Loucy (cell line): Measurements from ENCODE around the gene DTNB.

Source experiments
- H2AFZ ChIP-seq: fragments of 200-600 bp; sonication (generic); 2 replicates; pipeline ENCODE4 v1.6.0; 2016; ENCODE audit warnings: antibody characterized with exemption, mild to moderate bottlenecking, low read length, moderate library complexity
- H3F3A ChIP-seq: fragments of 200-600 bp; 2 replicates; pipeline ENCODE4 v1.6.0; 2016; ENCODE audit warnings: antibody characterized with exemption, low read depth, mild to moderate bottlenecking
- H3K27me3 ChIP-seq: fragments of 200-600 bp; sonication (generic); 2 replicates; pipeline ENCODE4 v1.6.1; 2014; ENCODE audit warnings: low read length, mild to moderate bottlenecking; ENCODE audit not compliant: insufficient read depth, poor library complexity, severe bottlenecking
- H3K36me3 ChIP-seq: fragments of 200-600 bp; sonication (generic); 2 replicates; pipeline ENCODE4 v1.6.1; 2016; ENCODE audit warnings: low read length; ENCODE audit not compliant: insufficient read depth
- H3K4me1 ChIP-seq: fragments of 200-600 bp; sonication (generic); 2 replicates; pipeline ENCODE4 v1.5.1; 2014; ENCODE audit warnings: low read length, mild to moderate bottlenecking; ENCODE audit not compliant: insufficient read depth, poor library complexity, severe bottlenecking
- H3K4me2 ChIP-seq: fragments of 200-600 bp; sonication (generic); 2 replicates; pipeline ENCODE4 v1.6.0; 2014; ENCODE audit warnings: antibody characterized with exemption, low read length, low read depth, mild to moderate bottlenecking; ENCODE audit not compliant: poor library complexity, severe bottlenecking
- H3K4me3 ChIP-seq: fragments of 200-600 bp; sonication (generic); 2 replicates; pipeline ENCODE4 v1.5.1; 2014; ENCODE audit warnings: low read length, mild to moderate bottlenecking, mixed read lengths; ENCODE audit not compliant: poor library complexity, severe bottlenecking
- H3K79me2 ChIP-seq: fragments of 200-600 bp; sonication (generic); 2 replicates; pipeline ENCODE4 v1.6.1; 2014; ENCODE audit warnings: low read length; ENCODE audit not compliant: insufficient read depth
- H3K9ac ChIP-seq: fragments of 200-600 bp; sonication (generic); 2 replicates; pipeline ENCODE4 v1.6.0; 2014; ENCODE audit warnings: mild to moderate bottlenecking, low read depth, low read length, moderate library complexity; ENCODE audit not compliant: poor library complexity, severe bottlenecking
- H3K9me2 ChIP-seq: fragments of 200-600 bp; sonication (generic); replicated peaks from 2 replicates; pipeline ENCODE4 v1.6.1; 2016; ENCODE audit warnings: low read depth, low read length, mixed read lengths
- H3K9me3 ChIP-seq: fragments of 200-600 bp; sonication (generic); 2 replicates; pipeline ENCODE4 v1.6.1; 2014; ENCODE audit warnings: mild to moderate bottlenecking, antibody characterized with exemption, low read length, low read depth; ENCODE audit not compliant: insufficient read depth
- H4K20me1 ChIP-seq: fragments of 200-600 bp; sonication (generic); 2 replicates; pipeline ENCODE4 v1.6.0; 2014; ENCODE audit warnings: antibody characterized with exemption, low read length, mild to moderate bottlenecking; ENCODE audit not compliant: insufficient read depth, poor library complexity, severe bottlenecking
- CTCF ChIP-seq: fragments of 200-600 bp; sonication (generic); conservative IDR thresholded peaks from 2 replicates; pipeline ENCODE4 v1.5.1; 2014; ENCODE audit warnings: mild to moderate bottlenecking, antibody characterized with exemption, low read length
- EZH2phosphoT487 ChIP-seq: fragments of 200-600 bp; IDR thresholded peaks from 2 replicates; pipeline ENCODE4 v1.6.1; 2018; ENCODE audit warnings: antibody characterized with exemption, mild to moderate bottlenecking, moderate library complexity, borderline replicate concordance

Gene DTNB

GRCh38 chr2:25624635-25625034, 48.7 kb downstream of the DTNB start:
- Histone ChIP-seq H4K20me1 (no peaks in the 10 kb centered on the region), H2AFZ (no peak overlapping the region), H3K27me3 (no peaks in the 10 kb centered on the region), H3K79me2 (no peaks in the 10 kb centered on the region), H3K4me2 (no peak overlapping the region), H3K9me3 (no peaks in the 10 kb centered on the region), H3F3A (no peaks in the 10 kb centered on the region), H3K9me2 (no peaks in the 10 kb centered on the region), H3K36me3 (peaks cover 37% of the 10 kb centered on the region; the same call in 1 of the 2 replicates), H3K4me1 (no peaks in the 10 kb centered on the region), H3K9ac (no peak overlapping the region), H3K4me3 (no peak overlapping the region)
- no peak for TF ChIP-seq EZH2phosphoT487
- TF ChIP-seq CTCF = no peak

- Histone ChIP-seq H3K4me1 (no peaks in the 10 kb centered on the region), H3K27me3 (no peaks in the 10 kb centered on the region), H3K36me3 (peaks cover 37% of the 10 kb centered on the region; the same call in 1 of the 2 replicates), H3K9ac (no peak overlapping the region), H3K4me3 (no peak overlapping the region), H3K4me2 (no peak overlapping the region), H3K9me2 (no peaks in the 10 kb centered on the region), H3F3A (no peaks in the 10 kb centered on the region), H2AFZ (no peak overlapping the region), H3K9me3 (no peaks in the 10 kb centered on the region), H3K79me2 (no peaks in the 10 kb centered on the region), H4K20me1 (no peaks in the 10 kb centered on the region)
- TF ChIP-seq EZH2phosphoT487 = no peak
- no peak for TF ChIP-seq CTCF
These were observed 50.0 kb downstream of the DTNB start for GRCh38 chr2:25623361-25623760.

GRCh38 chr2:25620711-25621110, 52.7 kb downstream of the DTNB start:
- H3K9ac ChIP-seq = no peak overlapping the region
- TF ChIP-seq CTCF = no peak
- TF ChIP-seq EZH2phosphoT487 = no peak

More at GRCh38 chr2:25620711-25621110, 52.7 kb downstream of the DTNB start:
- H3K9me3 ChIP-seq = no peaks in the 10 kb centered on the region
- no peaks in the 10 kb centered on the region for H3K4me1 ChIP-seq
- H3K4me2 ChIP-seq = no peak overlapping the region
- H3K9me2 ChIP-seq = no peaks in the 10 kb centered on the region
- H4K20me1 ChIP-seq = no peaks in the 10 kb centered on the region
- no peaks in the 10 kb centered on the region for H3K79me2 ChIP-seq
- H3F3A ChIP-seq = no peaks in the 10 kb centered on the region
- H3K36me3 ChIP-seq = peaks cover 16% of the 10 kb centered on the region; the same call in 1 of the 2 replicates
- H3K4me3 ChIP-seq = no peak overlapping the region
- no peaks in the 10 kb centered on the region for H3K27me3 ChIP-seq
- H2AFZ ChIP-seq = no peak overlapping the region
